Esophagus muscularis mucosa (tissue), 4 donors: Measurements from ENCODE around the gene KRTAP5-10. TPM values are rescaled to one million over a fixed set of nuclear protein-coding genes. Genes with fewer than 3 reads are reported as not detected.
"Not testable (repeated sequence)": the region's sequence is repeated elsewhere in the genome, so short reads cannot be mapped to it uniquely, and the experiment has no call there.

Source experiments
- DNase-seq: peaks from one replicate; pipeline ENCODE4 v3.0.0-alpha.2; 2017; ENCODE audit errors: extremely low spot score
- H3K27ac ChIP-seq, 4 donors: fragments of 200-600 bp; sonication (generic); replicated peaks in 1 of 4; 1 replicate in 3 of 4; 2 replicates in 1 of 4; pipeline ENCODE4 v1.5.1; 2016 to 2019; ENCODE audit warnings: mild to moderate bottlenecking in 1 of 4
- H3K27me3 ChIP-seq, 4 donors: fragments of 200-600 bp; sonication (generic); one replicate each; pipeline versions ENCODE4 v1.5.1 to v1.6.0; 2016 to 2019
- H3K36me3 ChIP-seq, 4 donors: fragments of 200-600 bp; sonication (generic); one replicate each; pipeline ENCODE4 v1.5.1; 2016 to 2019
- H3K4me1 ChIP-seq, 4 donors: fragments of 200-600 bp; sonication (generic); one replicate each; pipeline ENCODE4 v1.5.1; 2016 to 2019
- H3K4me3 ChIP-seq, 4 donors: fragments of 200-600 bp; sonication (generic); 1 replicate in 2 of 4; 2 replicates in 2 of 4; pipeline ENCODE4 v1.5.1; 2016 to 2019; ENCODE audit warnings: mild to moderate bottlenecking in 4 of 4, moderate library complexity in 1 of 4
- H3K9me3 ChIP-seq, 4 donors: fragments of 200-600 bp; sonication (generic); 1 replicate in 3 of 4; 2 replicates in 1 of 4; pipeline ENCODE4 v1.5.1; 2016 to 2019
- CTCF ChIP-seq, 3 experiments: fragments of 200-600 bp in 2 of 3; fragments of 450-650 bp in 1 of 3; sonication (generic) in 2 of 3; IDR thresholded peaks; one replicate each; pipeline ENCODE4 v1.5.1; 2017 to 2019; ENCODE audit warnings: antibody characterized with exemption in 3 of 3, mild to moderate bottlenecking in 2 of 3, moderate library complexity in 1 of 3
- EP300 ChIP-seq: sonication (generic); formaldehyde crosslinking; IDR thresholded peaks from one replicate; pipeline ENCODE4 v1.6.1; 2017; ENCODE audit warnings: antibody characterized with exemption
- POLR2A ChIP-seq: fragments of 450-650 bp; IDR thresholded peaks from one replicate; pipeline ENCODE4 v1.6.1; 2017; ENCODE audit warnings: antibody characterized with exemption, moderate library complexity, mild to moderate bottlenecking, low read depth
- POLR2AphosphoS5 ChIP-seq, 2 donors: sonication (generic); formaldehyde crosslinking; IDR thresholded peaks; one replicate each; pipeline ENCODE4 v1.6.1; 2017; ENCODE audit warnings: antibody characterized with exemption in 2 of 2
- WGBS: methylation state at CpG from one replicate; pipeline ENCODE4 v1.1.5; 2018; 5-methylcytosine and 5-hydroxymethylcytosine counted together
- intact Hi-C: fragments of 100-400 bp; cut with DNase I; formaldehyde crosslinking; loops from one replicate; pipeline ENCODE4 v1.15.1; 2023
- total RNA-seq, 4 donors: library from RNA; depleted of rRNA; stranded (reverse); fragments of >200 nt; gene quantifications; one replicate each; pipeline versions ENCODE4 v1.1.0 to v1.2.1, GENCODE V29; 2016

Gene KRTAP5-10
- total RNA-seq, 4 donors from 2014 or later, result not detected

- H3K27me3 ChIP-seq, result peaks cover 0 to 34% (median 0%) of the 10 kb centered on the region in 4 donors
- no peak overlapping the region for H3K4me3 ChIP-seq
- H3K9me3 ChIP-seq, result peaks cover 0 to 4% (median 0%) of the 10 kb centered on the region in 4 donors
- H3K36me3 ChIP-seq, result no peaks in the 10 kb centered on the region
- H3K4me1 ChIP-seq, result no peaks in the 10 kb centered on the region
- no peak for DNase-seq
- TF ChIP-seq POLR2AphosphoS5 (IDR thresholded peaks at IDR 0.05) (no peak), EP300 (no peak), CTCF (IDR thresholded peaks at IDR 0.05) (no peak), POLR2A (no peak)
- intact Hi-C loops, result no loop called here
- 89% methylated on average over 4 of the region's 4 CpGs for WGBS
- no peak overlapping the region for H3K27ac ChIP-seq
These were observed 933 bp upstream of the KRTAP5-10 start for GRCh38 chr11:71564430-71564829.

- TF ChIP-seq CTCF (IDR thresholded peaks at IDR 0.05) (no peak), POLR2AphosphoS5 (IDR thresholded peaks at IDR 0.05) (no peak), EP300 (no peak), POLR2A (no peak)
These were observed 788 bp downstream of the KRTAP5-10 start for GRCh38 chr11:71566081-71566620.

GRCh38 chr11:71566626-71567599, 1.6 kb downstream of the KRTAP5-10 start:
- H3K36me3 ChIP-seq, H3K9me3 ChIP-seq, H3K4me1 ChIP-seq, H3K27ac ChIP-seq, H3K4me3 ChIP-seq, intact Hi-C loops, DNase-seq: not testable (repeated sequence)
- H3K27me3 ChIP-seq, result peaks cover 0 to 34% (median 0%) of the 10 kb centered on the region in 4 donors
- WGBS, result 71% methylated on average over 19 of the region's 21 CpGs

More at GRCh38 chr11:71566081-71566620, 788 bp downstream of the KRTAP5-10 start:
- WGBS, result 74% methylated on average over 9 of the region's 10 CpGs
- no peaks in the 10 kb centered on the region for H3K4me1 ChIP-seq
- no peak overlapping the region for H3K27ac ChIP-seq
- peaks cover 0 to 4% (median 0%) of the 10 kb centered on the region in 4 donors for H3K9me3 ChIP-seq
- DNase-seq, result no peak
- H3K36me3 ChIP-seq, result no peaks in the 10 kb centered on the region
- intact Hi-C loops, result no loop called here
- no peak overlapping the region for H3K4me3 ChIP-seq
- peaks cover 0 to 34% (median 0%) of the 10 kb centered on the region in 4 donors for H3K27me3 ChIP-seq

GRCh38 chr11:71567633-71568032, 2.3 kb downstream of the KRTAP5-10 start:
- H3K36me3 ChIP-seq, H3K9me3 ChIP-seq, H3K4me3 ChIP-seq, DNase-seq, H3K4me1 ChIP-seq, H3K27ac ChIP-seq, intact Hi-C loops: not testable (repeated sequence)
- 62% methylated on average over 8 of the region's 8 CpGs for WGBS
- H3K27me3 ChIP-seq, result peaks cover 0 to 34% (median 0%) of the 10 kb centered on the region in 4 donors

- Histone ChIP-seq H3K4me3 (no peak overlapping the region), H3K27ac (no peak overlapping the region), H3K9me3 (no peaks in the 10 kb centered on the region), H3K27me3 (peaks cover 0 to 29% (median 0%) of the 10 kb centered on the region in 4 donors), H3K36me3 (no peaks in the 10 kb centered on the region), H3K4me1 (no peaks in the 10 kb centered on the region)
- intact Hi-C loops, result no loop called here
- TF ChIP-seq EP300, result no peak
- no peak for TF ChIP-seq POLR2AphosphoS5 (IDR thresholded peaks at IDR 0.05)
- no peak for TF ChIP-seq CTCF (IDR thresholded peaks at IDR 0.05)
- no peak for TF ChIP-seq POLR2A
- DNase-seq, result no peak
- 42% methylated on average over 7 of the region's 8 CpGs for WGBS
These were observed 3.5 kb downstream of the KRTAP5-10 start for GRCh38 chr11:71568704-71569349.

- H3K27me3 ChIP-seq, H3K9me3 ChIP-seq, DNase-seq, H3K27ac ChIP-seq, intact Hi-C loops, H3K36me3 ChIP-seq, H3K4me3 ChIP-seq, H3K4me1 ChIP-seq: not testable (repeated sequence)
- 80% methylated on average over 27 of the region's 39 CpGs for WGBS
These were observed 5.9 kb downstream of the KRTAP5-10 start for GRCh38 chr11:71571101-71571850.
